Smooth muscle cell of the umbilical artery (primary cell): ENCODE measurements around the gene KHDC1L. TPM values are rescaled to one million over a fixed set of nuclear protein-coding genes. Genes with fewer than 3 reads are reported as not detected.

Source experiments
- total RNA-seq: library from RNA; depleted of rRNA; stranded (reverse); fragments of >200 nt; gene quantifications from 2 replicates; pipeline ENCODE4 v1.2.3, GENCODE V29; 2014

KHDC1L gene, protein sequence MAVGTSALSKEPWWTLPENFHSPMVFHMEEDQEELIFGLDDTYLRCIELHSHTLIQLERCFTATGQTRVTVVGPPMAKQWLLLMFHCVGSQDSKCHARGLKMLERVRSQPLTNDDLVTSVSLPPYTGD
- not detected in 2 replicates for total RNA-seq

DNA sequence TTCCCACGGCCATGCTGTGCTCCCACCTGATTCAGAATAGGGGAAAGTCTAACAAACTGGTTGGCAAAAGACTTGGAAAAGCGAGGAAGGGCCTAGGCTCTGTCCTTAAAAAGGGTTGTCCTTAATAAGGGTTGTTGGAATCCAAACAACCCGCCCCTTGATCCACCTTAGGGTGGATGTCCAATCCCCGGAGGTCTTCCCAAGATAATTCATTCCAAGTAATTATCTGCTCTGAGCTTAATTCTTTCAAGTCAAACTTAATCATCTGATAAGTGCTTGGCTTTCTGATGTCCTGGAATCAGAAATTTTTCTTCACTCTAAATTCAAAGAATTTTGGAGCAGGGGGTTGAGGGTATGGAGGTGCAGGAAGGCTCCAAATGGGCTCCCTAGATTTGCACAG lies at the start of gene KHDC1L:
Gene KHDC1L (minus strand): TSS at position 101 of the 400 bp plus-strand sequence. CDS start 88 bp downstream, at position 13.

DNA sequence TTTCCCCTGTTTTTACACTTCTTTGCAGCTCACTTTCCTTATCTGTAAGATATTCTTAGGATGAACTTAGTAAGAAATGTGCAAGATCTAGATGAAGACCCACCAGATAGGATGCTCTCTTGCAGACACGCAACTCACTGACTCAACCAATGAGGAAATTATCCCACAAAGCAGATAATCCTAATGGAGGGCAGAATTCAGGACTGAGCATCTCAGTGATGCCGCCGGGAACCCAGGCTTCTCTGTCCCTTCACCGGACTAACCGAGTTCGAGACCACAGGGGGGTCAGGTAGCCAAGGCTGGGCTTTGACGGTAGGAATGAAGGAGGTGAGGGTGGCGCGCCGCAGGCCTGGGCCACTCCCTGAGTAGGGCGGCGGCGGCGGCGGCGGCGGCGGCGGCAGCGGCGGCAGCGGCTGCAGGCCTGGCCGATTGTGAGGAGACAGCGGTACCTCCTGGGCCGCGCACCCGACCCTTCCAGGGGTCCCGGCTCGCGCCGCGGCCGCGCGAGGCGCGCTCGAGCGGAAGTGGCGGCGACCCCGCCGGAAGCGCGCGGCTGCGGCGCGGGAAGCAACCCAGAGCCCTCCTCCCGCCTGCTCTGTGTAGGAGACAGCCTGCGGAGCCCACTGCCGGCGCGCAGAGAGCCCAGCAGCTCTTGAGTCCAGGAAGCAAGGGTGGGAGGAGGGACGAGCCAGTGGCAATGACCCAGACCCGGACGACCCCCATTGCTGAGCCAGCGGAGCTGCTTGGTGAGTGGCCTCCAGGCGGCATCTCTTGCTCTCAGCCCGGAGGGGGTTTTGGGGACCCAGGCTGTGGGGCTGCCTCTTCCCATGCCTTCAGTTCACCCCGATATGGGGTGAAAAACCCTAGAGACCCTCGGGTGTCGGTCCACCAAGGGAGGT lies 37.6 kb upstream of the KHDC1L start, which contains the start of gene KHDC1:
Gene KHDC1 (minus strand): TSS at position 526 of the 899 bp plus-strand sequence. CDS start 20,679 bp downstream, outside the sequence.

Other genes starting within 250 kb of the KHDC1L start
- gene KHDC1, start 37.7 kb upstream of the KHDC1L start, total RNA-seq: 3.0 and 3.3 TPM in 2 replicates
- gene DPPA5, start 128.8 kb upstream of the KHDC1L start, total RNA-seq: not detected in 2 replicates
- gene KHDC3L, start 137.2 kb upstream of the KHDC1L start, total RNA-seq: not detected in 2 replicates
- gene OOEP, start 144.4 kb upstream of the KHDC1L start, total RNA-seq: not detected in 2 replicates
- gene DDX43, start 169.3 kb upstream of the KHDC1L start, total RNA-seq: 0.59 and 1.8 TPM in 2 replicates
- 5.6 and 7.1 TPM in 2 replicates for gene CGAS, start 226.8 kb upstream of the KHDC1L start, total RNA-seq
- 36.4 and 49.9 TPM in 2 replicates for gene MTO1, start 236.2 kb upstream of the KHDC1L start, total RNA-seq